ENCODE measurements around the gene PCDH7. TPM values are rescaled to one million over a fixed set of nuclear protein-coding genes. Genes with fewer than 3 reads are reported as not detected.
A peak's percentile ranks its signal among the peaks of the same experiment; 100 is the strongest.

PCDH7 gene
- total RNA-seq, 1 donor, result 0.72 TPM

DNA sequence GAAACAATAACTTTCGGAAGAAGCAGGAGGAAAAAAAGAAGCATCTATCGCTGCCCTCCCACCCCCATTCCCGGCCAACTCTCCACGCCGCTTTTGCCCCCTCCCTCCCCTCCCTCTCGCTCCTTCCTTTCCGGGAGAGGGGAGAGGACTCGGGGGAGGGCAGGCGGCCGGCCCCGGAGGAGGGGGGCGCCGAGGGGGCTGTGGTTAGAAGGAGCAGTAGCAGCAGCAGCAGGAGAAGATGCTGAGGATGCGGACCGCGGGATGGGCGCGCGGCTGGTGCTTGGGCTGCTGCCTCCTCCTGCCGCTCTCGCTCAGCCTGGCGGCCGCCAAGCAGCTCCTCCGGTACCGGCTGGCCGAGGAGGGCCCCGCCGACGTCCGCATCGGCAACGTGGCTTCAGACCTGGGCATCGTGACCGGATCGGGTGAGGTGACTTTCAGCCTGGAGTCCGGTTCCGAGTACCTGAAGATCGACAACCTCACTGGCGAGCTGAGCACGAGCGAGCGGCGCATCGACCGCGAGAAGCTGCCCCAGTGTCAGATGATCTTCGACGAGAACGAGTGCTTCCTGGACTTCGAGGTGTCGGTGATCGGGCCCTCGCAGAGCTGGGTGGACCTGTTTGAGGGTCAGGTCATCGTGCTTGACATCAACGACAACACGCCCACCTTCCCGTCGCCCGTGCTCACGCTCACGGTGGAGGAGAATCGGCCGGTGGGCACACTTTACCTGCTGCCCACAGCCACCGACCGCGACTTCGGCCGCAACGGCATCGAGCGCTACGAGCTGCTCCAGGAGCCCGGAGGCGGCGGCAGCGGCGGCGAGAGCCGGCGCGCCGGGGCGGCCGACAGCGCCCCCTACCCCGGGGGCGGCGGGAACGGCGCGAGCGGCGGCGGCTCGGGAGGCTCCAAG is 1.3 kb downstream of the PCDH7 start:
- peak; percentile 86 for DNase-seq (ENCODE audit: insufficient read length, low spot score, missing footprints)

DNA sequence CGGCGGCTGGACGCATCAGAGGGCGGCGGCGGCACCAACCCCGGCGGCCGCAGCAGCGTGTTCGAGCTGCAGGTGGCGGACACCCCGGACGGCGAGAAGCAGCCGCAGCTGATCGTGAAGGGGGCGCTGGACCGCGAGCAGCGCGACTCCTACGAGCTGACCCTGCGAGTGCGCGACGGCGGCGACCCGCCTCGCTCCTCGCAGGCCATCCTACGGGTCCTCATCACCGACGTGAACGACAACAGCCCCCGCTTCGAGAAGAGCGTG is 1.9 kb downstream of the PCDH7 start:
- Histone ChIP-seq H2AFZ (ENCODE audit: low read length) (no peak overlapping the region), H3K4me1 (ENCODE audit: insufficient read depth, low read length) (peaks cover 5% of the 10 kb centered on the region), H4K20me1 (ENCODE audit: insufficient read depth, low read length) (no peaks in the 10 kb centered on the region), H3K36me3 (ENCODE audit: insufficient read depth, low read length) (no peaks in the 10 kb centered on the region), H3K4me2 (ENCODE audit: insufficient read depth, low read length) (no peak overlapping the region), H3K4me3 (ENCODE audit: insufficient read depth, low read length) (no peak overlapping the region), H3K9me3 (ENCODE audit: low read depth, low read length) (no peaks in the 10 kb centered on the region), H3K79me2 (ENCODE audit: insufficient read depth, low read length) (no peaks in the 10 kb centered on the region), H3K27ac (ENCODE audit: low read depth, low read length) (no peak overlapping the region), H3K27me3 (ENCODE audit: insufficient read depth, low read length) (peaks cover 46% of the 10 kb centered on the region)
- DNase-seq (ENCODE audit: insufficient read length, low spot score, missing footprints), result no peak
- TF ChIP-seq, protein P1, sequence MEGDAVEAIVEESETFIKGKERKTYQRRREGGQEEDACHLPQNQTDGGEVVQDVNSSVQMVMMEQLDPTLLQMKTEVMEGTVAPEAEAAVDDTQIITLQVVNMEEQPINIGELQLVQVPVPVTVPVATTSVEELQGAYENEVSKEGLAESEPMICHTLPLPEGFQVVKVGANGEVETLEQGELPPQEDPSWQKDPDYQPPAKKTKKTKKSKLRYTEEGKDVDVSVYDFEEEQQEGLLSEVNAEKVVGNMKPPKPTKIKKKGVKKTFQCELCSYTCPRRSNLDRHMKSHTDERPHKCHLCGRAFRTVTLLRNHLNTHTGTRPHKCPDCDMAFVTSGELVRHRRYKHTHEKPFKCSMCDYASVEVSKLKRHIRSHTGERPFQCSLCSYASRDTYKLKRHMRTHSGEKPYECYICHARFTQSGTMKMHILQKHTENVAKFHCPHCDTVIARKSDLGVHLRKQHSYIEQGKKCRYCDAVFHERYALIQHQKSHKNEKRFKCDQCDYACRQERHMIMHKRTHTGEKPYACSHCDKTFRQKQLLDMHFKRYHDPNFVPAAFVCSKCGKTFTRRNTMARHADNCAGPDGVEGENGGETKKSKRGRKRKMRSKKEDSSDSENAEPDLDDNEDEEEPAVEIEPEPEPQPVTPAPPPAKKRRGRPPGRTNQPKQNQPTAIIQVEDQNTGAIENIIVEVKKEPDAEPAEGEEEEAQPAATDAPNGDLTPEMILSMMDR (IDR thresholded peaks at IDR 0.05; ENCODE audit: extremely low read depth, low read depth, low read length), result no peak

More for the DNA sequence above, 1.3 kb downstream of the PCDH7 start:
- H3K4me1 ChIP-seq (ENCODE audit: insufficient read depth, low read length), result peaks cover 5% of the 10 kb centered on the region
- H3K27me3 ChIP-seq (ENCODE audit: insufficient read depth, low read length), result peaks cover 46% of the 10 kb centered on the region
- H2AFZ ChIP-seq (ENCODE audit: low read length), result peak overlapping the region; percentile 65
- H4K20me1 ChIP-seq (ENCODE audit: insufficient read depth, low read length), result no peaks in the 10 kb centered on the region
- TF ChIP-seq, protein P1 (IDR thresholded peaks at IDR 0.05; ENCODE audit: extremely low read depth, low read depth, low read length), result no peak
- peak overlapping the region; percentile 62 for H3K4me3 ChIP-seq (ENCODE audit: insufficient read depth, low read length)
- H3K36me3 ChIP-seq (ENCODE audit: insufficient read depth, low read length), result no peaks in the 10 kb centered on the region
- H3K79me2 ChIP-seq (ENCODE audit: insufficient read depth, low read length), result no peaks in the 10 kb centered on the region
- no peaks in the 10 kb centered on the region for H3K9me3 ChIP-seq (ENCODE audit: low read depth, low read length)
- H3K27ac ChIP-seq (ENCODE audit: low read depth, low read length), result no peak overlapping the region
- peak overlapping the region; percentile 74 for H3K4me2 ChIP-seq (ENCODE audit: insufficient read depth, low read length)

GRCh38 chr4:30722359-30723200 is 2.4 kb downstream of the PCDH7 start:
- Histone ChIP-seq H3K27me3 (ENCODE audit: insufficient read depth, low read length) (peaks cover 42% of the 10 kb centered on the region), H3K4me2 (ENCODE audit: insufficient read depth, low read length) (no peak overlapping the region), H3K27ac (ENCODE audit: low read depth, low read length) (no peak overlapping the region), H4K20me1 (ENCODE audit: insufficient read depth, low read length) (no peaks in the 10 kb centered on the region), H2AFZ (ENCODE audit: low read length) (no peak overlapping the region), H3K4me1 (ENCODE audit: insufficient read depth, low read length) (peaks cover 5% of the 10 kb centered on the region), H3K9me3 (ENCODE audit: low read depth, low read length) (no peaks in the 10 kb centered on the region), H3K79me2 (ENCODE audit: insufficient read depth, low read length) (no peaks in the 10 kb centered on the region), H3K36me3 (ENCODE audit: insufficient read depth, low read length) (no peaks in the 10 kb centered on the region), H3K4me3 (ENCODE audit: insufficient read depth, low read length) (no peak overlapping the region)
- TF ChIP-seq, protein P1 (IDR thresholded peaks at IDR 0.05; ENCODE audit: extremely low read depth, low read depth, low read length), result no peak
- DNase-seq (ENCODE audit: insufficient read length, low spot score, missing footprints), result peak; percentile 76
